GM19328 (cell line): ENCODE data around the gene GOLGA2.

ENCODE experiments used
- ATAC-seq: cut with Tn5 transposase; IDR thresholded peaks from one replicate; pipeline ENCODE4 v1.9.1; 2021; ENCODE audit warnings: mild to moderate bottlenecking, moderate library complexity; ENCODE audit not compliant: unreplicated experiment

The GOLGA2 gene

DNA sequence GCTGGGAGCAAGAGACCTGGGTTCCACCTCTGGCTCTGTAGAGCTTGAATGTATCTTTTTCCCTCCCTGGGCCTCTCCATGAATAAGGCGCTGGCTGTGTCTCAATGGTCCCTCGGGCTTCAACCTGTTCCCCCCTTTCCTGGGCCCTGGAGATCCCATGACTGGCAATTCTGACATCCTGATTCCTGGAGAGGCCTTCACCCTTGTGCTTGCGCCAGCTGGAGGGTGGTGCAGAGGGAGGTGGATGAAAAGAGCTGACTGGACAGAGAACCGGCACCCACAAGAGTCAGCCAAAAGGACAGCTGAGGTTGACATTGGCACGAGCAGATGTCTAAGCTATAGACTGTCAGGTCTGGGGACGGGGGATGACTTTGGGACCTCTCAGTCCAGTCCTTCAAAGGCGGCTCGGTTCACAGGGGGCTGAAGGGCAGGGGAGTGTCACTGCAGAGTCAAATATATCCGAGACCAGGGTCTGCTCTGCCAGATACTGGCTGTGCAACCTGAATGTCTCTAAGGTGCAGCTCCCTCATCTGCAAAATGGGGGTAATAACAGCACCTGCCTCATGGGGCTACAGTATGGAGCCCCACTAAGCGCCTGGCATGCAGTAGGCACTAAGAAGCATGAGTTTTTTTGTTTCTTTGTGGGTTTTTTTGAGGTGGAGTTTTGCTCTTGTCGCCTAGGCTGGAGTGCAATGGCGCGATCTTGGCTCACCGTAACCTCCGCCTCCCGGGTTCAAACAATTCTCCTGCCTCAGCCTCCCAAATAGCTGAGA is 58.8 kb downstream of the GOLGA2 start:
- ATAC-seq, result no peak

DNA sequence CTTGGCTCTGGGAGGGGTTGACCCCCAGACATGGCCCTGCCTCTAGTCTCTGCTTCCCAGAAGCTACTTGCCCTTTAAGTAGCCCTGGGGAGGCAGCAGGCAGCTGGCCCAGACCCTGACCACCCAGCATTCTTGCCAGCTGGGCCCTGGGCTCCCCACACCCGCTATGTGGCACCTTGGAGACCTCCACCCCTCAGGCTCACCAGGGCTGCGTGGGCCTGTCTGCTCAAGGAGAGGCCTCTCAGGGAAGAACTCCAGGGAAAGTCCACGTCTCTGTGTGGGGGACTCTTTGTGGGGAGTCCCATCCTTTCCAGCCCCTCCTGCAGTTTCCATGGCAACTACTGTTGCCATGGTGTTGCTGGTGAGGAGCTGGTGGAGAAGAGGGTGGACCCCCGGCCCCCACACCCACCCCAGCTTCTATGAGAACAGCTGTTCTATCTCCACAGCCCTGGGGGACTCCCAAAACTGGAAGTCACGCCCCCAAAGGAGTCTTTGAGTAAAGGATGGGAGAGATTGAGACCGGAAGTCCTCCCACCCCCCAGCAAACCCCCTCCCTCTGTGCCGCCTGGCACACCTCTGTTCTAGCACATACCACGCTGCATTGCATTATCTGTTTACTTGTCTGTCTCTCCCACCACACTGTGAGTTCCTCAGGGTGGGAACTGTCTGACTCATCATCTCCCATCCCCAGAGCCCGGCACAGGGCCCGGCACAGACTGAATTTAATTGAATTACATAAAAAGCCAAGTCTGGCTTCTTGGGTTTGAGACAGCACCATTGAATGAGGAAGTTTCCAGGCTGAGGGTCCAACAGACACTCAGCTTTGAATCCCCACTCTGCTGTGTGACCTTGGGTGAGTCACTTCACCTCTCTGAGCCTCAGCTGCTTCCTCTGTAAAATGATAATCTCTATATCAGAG is 60.1 kb downstream of the GOLGA2 start:
- ATAC-seq, result no peak

DNA sequence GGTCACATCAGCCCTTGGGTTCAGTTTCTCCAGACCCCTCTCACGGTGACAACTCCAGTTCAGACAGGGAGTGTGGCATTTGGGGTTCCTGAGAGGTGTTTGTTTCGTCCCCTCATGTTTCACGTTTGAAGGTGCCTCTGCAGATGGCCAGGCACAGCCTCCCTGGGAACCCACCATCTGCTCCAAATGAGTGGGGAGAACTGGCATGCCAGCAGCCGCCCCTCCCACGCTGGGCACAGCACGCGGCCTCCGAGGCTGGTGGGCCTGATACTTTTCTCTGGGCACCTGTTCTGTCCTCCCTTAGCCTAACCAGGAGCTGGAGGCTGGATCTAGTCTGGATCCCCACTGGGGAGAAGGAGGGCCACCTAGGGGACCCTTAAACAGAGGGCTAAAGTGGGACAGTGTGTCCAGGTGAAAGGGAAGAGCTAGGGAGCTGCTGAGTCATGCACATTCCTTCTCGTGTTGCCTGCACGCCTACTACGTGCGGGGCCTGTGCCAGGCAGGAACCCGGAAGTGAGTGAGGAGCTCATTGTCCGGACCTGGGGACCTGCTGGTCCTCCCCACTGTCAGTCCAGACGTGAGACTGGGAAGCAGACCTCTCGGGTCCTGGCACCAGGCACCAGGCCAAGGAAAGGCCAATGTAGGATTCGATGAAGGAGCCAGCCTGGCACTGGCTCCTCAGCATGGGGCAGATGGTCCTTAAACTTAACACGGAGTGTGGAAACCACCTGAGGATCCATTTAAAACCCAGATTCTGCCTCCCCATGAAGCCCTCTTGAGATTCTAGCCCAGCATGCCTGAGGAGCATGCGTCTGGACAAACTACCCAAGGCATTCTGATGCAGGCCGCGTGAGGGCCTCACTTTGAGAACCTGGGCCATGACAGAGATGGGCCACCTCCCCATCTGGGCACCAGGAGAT is 61.0 kb downstream of the GOLGA2 start:
- ATAC-seq, result no peak

DNA sequence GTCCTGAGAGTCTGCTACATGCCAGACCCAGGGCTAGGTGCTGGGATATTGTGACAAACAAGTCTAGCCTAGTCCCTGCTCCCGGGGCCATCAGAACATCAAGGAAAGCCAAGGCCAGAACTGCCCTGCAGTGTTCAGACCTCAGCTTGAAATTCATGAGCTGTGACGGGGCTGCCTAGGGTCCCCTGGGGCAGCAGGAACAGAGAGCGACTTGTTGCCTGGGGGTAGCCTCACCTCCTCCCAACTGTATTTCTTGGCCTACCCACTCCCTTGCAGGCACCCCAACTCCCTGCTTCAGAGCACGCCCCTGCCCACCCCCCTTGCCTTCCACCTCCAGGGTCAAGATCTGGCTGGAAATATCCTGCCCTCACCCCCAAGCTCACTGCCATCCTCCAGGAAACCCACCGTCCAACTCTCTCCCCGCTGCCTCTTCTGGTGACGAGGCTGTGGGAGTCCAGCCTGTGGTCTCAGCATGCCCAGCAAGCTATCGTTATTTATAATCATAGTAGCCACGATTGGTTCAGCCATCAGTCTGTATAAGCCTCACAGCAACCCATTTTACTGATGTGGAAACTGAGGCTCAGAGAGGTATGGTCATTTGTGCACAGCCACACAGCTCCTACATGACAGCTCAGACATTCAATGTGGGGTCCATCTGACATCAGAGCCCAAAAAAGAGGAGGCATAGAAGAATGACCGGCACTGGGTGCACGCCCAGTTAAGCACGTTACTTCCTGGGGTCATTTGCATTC is 61.9 kb downstream of the GOLGA2 start:
- no peak for ATAC-seq

DNA sequence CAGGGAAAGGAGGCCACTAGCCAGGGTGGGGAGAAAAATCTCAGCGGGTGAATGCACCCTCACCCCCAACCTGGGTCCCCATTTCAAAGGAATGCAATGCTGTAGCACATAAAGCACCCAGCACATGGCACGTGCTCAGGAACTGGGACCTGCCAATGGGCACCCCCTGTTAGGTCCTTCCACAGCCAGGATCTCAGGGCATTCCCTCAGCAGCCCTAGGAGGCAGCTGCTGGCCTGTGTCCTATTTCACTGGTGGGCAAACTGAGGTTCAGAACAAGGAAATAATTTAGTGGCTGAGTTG is 63.9 kb downstream of the GOLGA2 start:
- ATAC-seq, result no peak

DNA sequence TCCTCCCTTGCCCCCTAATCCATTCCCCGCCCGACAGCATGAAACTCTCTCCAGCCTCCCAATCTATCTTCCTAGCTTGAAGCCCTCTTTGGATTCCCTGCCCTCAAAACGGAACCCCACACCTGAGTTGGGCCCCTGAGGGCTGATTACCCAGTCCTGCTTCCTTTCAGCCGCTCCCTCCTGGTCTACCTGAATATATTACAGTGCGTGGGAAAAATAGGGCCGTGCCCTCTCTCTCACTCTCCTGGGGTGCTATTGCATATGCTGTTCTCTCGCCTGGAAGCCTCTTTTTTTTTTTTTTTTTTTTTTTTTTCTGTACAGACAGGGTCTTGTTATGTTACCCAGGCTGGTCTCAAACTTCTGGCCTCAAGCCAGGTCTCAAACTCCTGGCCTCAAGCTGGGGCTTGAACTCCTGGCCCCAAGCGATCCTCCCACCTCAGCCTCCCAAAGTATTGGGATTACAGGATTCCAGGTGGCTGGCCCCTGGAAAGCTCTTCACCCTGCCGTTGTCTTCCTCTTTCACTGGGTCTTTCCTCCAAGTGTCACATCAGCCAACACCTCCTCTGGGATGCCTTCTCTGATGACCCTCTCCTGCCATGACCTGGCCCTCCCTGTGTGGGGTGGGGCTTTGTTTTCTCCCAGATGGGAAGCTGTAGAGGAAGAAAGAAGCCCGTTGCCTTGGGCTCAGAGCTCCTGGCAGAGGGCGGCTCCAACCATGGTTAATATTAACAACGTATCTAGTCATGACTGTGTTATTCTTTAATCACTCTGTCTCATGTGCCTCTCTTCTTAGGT is 64.4 kb downstream of the GOLGA2 start:
- ATAC-seq, result no peak

DNA sequence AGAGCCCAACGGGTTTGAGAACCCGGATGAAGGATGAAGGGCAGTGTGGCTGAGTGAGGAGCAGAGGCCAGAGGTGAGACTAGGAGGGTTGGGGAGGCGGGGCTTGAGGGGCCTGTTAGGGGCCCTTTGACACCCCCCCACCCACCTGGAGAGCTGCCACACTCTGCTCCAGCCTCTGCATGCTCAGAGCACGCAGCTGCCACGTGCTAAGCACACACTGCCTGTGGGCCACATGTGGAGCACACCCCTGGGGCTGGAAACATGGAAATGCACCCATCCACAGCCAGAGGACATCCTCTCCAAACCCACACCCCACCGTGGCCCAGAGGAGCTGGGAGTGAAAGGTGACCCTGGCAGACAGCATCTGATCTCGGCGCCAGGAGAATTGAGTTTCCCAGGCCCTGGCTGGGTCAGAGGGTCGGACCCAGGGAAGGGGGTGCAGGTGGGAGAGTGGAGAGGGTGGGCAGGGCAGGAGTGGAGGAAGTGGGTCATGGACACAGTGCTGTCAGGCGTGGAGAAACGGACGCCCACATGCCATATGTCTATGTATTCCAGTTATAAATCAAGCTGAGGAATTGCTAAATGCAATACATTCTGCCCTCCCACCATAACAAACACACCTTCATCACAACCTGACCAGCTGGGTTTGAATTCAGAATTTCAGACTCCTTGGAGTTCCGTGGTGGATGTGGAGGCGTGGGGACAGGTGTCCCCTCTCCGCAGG is 66.7 kb downstream of the GOLGA2 start:
- ATAC-seq, result no peak

DNA sequence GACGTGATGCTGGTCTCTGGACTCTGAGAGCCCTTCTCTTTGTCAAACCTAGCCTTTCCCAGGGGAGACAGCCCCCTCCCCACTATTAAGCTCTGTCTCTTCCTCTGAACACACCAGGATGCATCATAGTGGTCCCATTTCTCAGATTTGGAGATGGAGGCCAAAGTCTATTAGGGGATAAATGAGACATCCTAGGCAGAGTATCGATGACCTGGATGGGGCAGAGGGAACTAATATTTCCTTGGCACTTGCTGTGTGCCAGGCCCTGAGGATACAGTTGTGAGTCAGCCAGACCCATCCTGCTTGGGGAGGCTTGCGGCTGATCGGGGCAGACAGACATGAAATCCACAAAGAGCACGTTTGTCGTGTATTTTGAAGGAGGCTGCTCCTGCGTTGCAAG is 67.4 kb downstream of the GOLGA2 start:
- no peak for ATAC-seq

DNA sequence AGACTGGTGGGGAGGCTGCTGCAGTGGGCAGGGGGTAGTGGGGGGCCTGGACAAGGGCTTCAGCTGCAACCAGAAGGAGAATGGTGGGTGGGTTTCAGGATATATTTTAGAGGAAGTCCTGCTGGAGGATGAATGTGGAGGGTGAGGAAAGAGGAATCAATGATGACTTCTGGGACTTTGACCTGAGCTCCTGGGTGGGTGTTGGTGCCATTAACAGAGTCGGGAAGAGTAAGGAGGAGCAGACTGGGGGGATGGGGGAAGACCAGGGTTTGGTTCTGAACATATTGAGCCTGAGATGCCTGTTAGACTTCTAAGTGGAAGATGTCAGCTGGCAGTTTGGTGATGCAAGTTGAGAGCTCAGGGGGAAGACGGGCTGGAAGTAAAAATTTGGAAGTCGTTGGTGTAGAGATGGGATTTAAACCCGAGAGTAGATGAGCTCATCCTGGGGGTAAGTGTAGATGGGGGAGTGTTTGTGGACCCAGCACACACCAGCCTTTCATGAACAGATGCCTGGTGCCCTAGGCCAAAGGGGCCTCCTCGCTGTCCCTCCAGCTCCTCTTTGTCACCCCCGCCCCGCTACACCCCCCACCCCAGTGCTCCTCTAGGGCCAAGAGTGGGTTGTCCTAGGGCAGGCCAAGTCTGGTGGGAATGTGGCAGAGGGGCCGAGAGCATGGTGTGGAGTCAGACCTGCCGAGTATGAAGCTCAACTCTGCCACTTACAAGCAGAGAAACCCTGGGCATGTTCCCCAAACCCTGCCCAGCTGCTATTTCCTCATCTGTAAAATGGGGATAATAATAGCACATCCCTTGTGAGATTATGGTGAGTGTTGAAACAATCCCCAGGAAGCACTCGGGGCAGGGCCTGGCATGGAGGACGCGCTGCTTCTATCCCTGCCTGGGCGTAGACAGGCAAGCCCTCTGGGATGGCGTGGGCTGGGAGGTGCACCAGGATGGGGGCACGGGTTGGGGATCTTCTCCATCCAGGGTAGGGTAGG is 68.6 kb downstream of the GOLGA2 start:
- no peak for ATAC-seq

DNA sequence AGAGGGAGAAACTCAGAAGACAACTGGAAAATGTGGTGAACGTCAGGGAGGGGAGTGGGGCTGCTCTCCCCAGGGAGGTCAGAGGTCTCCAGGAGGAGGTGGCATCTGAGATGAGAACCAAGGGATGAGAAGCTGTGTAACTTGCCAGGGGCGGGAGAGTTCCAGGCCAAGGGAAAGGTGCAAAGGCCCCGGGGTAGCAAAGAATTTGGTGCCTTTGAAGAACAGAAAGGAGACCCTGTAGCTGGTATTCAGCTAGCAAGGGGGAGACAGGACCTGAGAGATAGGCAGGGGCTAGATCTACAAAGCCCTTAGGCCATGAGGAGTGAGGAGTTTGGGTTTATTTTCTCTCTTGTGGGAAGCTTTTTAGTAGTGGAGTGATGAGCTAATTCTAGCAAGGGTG is 69.3 kb downstream of the GOLGA2 start:
- ATAC-seq, result no peak
